ENCODE results near the gene ZNF432.
"Not testable (repeated sequence)": the region's sequence is repeated elsewhere in the genome, so short reads cannot be mapped to it uniquely, and the experiment has no call there.

The ZNF432 gene

DNA sequence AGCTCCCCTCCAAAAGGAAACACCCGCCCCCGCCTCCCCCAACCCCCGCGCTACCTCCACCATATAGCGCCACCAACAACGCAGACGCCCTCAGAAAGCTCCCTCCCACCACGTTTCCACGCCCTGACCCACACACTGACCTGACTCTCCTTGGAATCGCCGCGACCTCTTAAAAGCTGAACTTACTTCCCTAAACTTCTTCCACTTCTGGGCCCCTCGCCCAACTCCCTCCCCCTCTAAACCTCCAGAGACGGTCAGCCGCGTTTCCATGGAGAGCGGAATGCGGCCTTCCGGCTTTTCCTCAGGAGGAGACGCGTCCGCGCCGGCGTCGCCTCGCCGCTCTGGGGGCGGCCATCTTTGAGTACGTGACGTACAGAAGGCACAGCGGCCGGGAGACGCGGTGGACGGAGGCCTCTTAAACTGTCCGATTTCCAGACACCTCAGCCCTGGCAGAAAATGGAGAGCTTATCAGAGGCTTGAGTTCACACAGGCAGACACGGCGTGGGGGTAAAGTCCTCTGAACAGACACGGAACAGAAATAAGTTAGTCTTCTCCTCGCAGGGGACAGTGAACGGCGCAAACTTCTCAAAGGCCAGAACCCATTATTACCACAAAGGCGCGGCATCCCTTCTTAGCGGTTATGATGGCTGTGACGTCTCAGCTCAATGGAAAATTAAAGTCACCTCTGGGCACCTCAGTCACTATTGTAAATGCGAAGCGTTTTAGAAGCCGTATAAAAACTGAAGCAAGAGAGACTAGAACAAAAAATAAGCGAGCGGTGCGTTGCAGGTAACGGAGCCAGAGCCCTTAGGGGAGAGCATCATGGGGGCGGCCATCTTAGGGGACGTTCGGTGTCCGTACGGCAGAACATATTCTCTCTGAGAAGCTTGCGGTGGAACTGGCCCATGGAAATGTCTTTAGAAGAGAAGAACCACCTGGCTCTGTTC, at the start of gene ZNF432:
TSS of gene ZNF432 (minus strand) at position 284 of the 947 bp plus-strand sequence. CDS start 1,970 bp downstream, outside the sequence.
- peak; percentile 80 for DNase-seq

DNA sequence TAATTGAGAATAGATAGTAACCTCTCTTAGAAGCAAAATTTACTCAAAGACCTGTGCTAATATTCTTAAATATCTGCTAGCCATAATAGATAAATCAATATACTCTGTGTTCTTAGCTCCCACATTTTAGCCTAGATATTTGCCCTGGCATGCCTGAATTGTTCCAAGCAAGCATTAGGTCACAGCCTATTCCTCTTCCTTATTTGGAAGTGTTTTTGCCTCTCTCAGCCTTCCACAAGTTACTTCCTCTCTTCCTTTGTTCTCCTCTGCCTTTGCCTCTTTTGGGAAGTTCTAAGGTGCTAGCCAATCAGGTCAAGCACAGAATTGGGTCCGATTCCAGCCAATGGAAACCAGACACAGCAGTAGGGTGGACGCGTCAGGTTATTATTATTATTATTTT, 47.8 kb upstream of the ZNF432 start:
- not testable (repeated sequence) for DNase-seq

DNA sequence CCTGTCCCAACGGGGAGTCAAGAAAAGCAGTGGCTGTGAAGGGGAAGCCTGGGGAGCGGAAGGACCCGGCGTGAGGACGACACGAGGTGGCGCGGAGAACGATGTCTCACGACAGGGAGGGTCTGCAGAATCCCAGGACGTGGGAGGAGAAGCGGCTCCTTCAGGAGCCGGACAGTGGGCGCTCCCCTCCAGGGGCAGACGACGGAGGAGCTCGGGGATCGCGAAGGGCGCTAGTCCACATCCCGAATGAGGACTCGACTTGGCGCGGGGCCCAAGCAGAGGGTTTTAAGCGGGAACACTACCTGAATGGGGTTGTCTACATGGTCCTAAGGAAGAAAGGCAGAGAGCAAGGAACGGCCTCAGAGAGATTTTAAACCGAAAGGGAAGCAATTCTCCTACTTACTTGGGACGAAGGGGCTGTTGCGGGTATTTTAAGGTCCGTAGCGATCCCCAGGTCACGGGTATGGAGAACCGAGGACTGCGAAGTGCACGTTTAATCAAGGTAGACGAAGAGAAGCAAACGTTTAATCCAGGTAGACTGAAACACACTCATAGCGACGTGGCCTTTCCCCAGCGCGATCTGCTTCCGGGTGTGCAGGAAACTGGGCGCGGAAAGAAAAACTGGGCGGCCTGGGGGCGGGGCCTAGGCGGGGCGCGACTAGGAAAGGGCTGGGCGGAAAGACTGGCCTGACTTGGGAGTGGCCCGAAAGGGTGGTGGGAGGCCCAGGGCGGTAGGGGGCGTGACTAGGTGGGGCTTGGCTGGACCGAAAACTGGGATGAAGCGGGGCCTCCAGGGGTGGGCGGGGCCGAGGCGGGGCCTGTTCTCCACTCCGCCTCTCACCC, 46.8 kb upstream of the ZNF432 start, which contains the start of gene ZNF841:
TSS of gene ZNF841 (minus strand) at position 594 of the 843 bp plus-strand sequence. CDS start 10,964 bp downstream, outside the sequence.
- peak; percentile 87 for DNase-seq

DNA sequence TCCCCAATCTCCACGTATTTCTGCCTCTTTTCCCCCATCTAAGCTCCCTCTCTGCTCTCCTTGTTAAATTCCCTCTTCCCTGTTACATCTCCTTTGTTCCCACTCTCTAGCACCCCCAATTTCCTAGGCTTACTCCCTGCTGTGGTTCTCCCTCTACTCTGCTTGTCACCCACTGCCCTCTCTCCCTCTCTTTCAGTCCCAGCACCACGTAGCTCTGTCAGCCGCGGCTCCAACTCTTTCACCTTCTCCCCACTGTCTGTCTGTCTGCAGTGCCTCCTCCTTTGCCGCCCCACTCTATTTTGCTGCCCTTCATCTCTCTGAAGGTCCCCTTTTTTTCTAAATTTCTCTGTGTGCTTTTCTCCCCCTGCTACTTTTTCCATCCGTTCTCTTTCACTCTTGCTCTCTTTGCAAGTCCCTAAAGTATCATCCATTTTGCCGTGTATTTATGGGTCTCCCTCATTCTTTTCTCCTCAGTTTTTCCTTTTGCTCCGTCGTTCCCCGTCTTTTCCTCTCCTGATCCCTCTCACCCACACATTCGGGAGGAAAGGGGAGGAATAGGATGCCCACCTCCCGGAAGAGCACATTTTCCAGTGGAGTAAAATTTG, 46.0 kb upstream of the ZNF432 start:
- peak; percentile 1 for DNase-seq

DNA sequence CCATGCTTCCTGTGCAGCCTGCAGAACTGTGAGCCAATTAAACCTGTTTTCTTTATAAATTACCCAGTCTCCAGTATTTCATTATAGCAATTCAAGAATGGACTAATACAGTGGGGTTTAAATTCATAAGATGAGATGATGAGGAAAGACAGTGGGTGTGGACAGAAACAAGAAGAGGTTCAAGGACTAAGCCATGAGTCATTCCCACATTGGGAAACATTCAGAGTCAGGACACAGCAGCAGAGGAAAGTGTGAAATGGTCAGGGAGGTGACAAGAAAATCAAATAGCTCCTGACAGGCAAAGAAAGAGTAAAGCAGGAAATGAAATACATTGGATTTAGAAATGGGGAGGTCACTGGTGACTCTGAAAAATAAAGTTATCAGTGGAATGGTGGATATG, 37.8 kb upstream of the ZNF432 start:
- no peak for DNase-seq

DNA sequence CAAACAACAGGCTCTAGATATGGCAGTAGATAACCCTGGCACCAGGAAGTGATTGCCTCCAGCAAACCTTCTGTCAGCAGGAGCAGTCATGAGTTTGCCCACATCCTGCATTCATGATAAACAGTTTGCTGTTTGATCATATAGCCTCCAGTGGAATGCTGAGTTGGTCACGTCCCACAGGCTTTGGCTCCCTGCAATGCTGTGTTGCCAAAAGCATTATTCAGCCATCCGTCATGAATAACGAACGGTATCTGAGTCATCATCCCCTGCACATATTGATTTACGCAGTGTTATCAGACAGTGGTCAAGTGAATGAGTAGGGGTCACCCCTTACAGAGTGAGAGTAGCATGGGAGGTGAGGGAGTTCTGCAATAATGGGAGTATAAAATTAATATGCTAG, 21.9 kb upstream of the ZNF432 start:
- DNase-seq: no peak

DNA sequence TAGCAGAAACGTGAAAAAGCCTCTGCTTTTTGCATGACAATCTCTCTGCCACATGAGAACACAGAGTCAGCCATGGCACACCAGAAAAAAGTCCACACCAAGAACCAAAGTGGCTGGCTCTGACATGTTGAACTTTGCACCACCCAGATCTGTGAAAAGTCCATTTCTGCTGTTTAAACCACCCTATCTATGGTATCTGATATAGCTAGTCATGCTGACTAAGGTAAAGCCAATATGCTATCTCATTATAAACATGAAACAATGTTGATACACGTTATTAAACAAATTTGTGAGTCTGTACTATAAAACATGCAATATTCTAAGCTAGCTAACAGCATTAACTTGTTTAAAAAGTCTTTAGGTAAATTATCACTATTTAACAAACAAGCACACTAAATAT, 21.0 kb upstream of the ZNF432 start:
- no peak for DNase-seq

DNA sequence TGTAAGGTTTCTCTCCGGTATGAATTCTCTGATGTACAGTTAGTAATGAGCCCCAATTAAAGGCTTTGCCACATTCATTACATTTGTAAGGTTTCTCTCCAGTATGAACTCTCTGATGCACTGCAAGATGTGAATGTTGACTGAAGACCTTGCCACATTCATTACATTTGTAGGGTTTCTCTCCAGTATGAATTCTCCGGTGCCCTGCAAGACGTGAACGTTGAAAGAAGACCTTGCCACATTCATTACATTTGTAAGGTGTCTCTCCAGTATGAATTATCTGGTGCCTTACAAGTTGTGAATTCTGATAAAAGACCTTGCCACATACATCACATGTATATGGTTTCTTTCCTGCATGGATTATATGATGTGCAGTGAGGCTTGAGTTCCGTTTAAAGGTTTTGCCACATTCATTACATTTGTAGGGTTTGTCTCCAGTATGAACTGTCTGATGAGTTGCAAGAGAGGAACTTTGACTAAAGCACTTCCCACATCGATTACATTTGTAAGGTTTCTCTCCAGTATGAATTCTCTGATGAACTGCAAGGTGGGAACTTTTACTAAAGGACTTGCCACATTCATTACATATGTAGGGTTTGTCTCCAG, 17.7 kb upstream of the ZNF432 start:
- no peak for DNase-seq

DNA sequence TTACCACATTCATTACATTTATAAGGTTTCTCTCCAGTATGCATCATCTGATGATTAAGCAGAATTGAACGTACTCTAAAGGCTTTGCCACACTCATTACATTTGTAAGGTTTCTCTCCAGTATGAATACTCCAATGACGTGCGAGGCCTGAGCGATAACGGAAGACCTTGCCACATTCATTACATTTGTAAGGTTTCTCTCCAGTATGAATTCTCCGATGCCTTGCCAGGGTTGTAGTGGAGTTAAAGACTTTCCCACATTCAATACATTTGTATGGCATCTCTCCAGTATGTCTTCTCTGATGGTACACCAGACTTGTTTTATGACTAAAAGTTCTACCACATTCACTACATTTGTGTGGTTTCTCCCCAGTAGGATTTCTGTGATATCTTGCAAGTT, 16.8 kb upstream of the ZNF432 start:
- DNase-seq: no peak

DNA sequence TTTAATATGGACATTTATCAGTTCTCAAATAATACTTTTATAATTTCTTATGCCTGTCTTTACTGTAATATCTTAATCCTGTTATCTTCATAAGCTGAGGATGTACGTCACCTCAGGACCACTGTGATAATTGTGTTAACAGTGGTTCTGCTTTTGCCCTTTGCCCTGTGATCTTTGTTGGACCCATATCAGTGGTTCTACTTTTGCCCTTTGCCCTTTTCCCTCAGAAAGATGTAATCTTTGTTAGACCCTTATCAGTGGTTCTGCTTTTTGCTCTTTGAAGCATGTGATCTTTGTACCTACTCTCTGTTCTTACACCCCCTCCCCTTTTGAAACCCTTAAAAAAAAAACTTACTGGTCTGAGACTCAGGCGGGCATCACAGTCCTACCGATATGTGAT, 7.8 kb upstream of the ZNF432 start:
- DNase-seq: not testable (repeated sequence)

DNA sequence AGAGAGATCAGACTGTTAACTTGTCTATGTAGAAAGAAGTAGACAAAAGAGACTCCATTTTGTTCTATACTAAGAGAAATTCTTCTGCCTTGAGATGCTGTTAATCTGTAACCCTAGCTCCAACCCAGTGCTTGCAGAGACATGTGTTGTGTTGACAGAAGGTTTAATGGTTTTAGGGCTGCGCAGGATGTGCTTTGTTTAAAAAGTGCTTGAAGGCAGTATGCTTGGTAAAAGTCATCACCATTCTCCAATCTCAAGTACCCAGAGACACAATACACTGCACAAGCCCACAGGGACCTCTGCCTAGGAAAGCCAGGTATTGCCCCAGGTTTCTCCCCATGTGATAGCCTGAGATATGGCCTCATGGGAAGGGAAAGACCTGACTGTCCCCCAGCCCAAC, 3.1 kb upstream of the ZNF432 start:
- not testable (repeated sequence) for DNase-seq

DNA sequence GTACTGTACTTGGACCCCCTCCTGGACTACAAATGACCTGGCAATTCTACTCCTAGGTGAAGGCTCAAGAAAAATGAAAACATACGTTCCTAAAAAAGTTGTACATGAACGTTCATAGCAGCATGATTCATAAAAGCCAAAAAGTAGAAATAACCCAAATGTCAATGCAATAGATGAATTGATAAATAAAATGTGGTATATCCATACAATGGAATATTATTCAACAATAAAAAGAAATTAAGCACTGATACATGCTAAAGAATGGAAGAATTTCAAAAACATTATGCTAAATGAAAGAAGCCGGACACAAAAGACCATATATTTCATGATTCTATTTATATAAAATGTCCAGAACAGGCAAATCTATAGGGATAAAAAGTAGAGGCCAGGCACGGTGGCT, 9.5 kb downstream of the ZNF432 start:
- no peak for DNase-seq

DNA sequence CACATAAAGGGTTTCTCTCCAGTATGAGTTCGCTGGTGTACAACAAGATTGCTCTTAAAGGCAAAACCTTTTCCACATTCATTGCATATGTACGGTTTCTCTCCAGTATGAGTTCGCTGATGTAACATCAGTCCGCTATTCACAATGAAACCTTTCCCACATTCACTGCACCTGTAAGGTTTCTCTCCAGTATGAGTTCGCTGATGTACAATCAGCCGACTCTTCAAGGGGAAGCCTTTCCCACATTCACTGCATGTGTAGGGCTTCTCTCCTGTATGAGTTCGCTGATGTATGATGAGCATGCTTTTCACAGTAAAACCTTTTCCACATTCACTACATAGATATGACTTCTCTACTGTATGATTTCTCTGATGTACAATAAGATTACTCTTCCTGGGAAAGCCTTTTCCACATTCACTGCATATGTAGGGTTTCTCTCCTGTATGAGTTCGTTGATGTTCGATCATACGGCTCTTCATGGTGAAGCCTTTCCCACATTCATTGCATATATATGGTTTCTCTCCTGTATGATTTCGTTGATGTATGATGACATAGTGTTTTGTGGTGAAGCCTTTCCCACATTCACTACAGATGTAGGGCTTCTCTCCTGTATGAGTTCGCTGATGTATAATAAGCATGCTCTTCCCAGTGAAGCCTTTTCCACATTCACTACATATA, 14.4 kb downstream of the ZNF432 start:
- DNase-seq: no peak

DNA sequence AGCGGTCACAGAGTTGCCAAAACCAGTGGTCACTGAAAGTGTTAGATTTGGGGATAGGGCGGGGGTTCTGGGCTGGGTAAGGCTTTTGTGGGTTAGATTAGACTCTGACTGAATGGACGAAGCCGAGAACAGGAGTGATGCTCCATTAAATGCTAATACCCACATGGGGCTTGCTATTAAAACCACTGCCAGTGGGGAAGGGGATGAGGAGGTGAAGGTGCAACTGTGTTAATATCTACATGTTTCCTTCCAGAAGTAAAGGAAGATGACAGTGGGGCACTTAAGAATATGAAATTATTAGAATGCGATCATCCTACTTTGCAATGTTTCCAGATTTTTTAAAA, 19.9 kb downstream of the ZNF432 start:
- DNase-seq: no peak

DNA sequence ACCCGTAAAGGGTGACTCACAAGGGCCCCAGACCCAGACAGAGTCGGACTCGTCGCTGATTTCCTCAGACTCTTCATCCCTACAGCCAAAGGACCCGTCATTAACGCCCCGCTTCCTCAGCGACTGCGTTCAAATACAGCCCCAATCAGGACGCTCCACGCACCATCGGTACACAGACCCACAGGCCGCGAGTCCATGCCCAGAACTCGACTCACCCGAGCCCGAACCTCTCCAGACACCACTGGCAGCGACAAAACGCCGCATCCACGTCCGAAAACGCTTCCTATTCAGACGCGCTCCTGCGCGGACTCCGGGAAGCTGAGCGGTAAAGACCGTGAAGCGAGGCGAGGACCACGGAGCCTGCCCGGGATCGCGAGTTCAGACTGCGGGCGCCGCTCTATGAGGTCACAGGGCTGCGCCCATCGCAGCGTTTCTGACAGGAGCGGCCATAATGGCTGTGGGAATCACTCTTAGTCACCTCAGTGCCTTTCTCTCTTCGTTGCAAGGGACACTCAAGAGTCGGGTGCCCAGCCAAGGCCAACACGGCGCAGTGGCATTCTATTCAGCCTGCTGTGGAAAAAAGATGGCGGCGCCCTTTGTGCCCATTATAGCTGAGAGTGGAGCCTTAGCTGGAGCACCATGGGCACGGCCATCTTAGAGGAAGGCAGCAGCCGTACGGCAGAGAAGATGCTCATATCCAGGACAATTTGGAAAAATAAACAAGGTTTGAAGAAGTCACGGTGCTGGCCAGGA, 20.4 kb downstream of the ZNF432 start, which contains the start of gene ZNF614:
TSS of gene ZNF614 (minus strand) at position 353 of the 753 bp plus-strand sequence. CDS start 2,634 bp downstream, outside the sequence.
- DNase-seq: peak; percentile 84

DNA sequence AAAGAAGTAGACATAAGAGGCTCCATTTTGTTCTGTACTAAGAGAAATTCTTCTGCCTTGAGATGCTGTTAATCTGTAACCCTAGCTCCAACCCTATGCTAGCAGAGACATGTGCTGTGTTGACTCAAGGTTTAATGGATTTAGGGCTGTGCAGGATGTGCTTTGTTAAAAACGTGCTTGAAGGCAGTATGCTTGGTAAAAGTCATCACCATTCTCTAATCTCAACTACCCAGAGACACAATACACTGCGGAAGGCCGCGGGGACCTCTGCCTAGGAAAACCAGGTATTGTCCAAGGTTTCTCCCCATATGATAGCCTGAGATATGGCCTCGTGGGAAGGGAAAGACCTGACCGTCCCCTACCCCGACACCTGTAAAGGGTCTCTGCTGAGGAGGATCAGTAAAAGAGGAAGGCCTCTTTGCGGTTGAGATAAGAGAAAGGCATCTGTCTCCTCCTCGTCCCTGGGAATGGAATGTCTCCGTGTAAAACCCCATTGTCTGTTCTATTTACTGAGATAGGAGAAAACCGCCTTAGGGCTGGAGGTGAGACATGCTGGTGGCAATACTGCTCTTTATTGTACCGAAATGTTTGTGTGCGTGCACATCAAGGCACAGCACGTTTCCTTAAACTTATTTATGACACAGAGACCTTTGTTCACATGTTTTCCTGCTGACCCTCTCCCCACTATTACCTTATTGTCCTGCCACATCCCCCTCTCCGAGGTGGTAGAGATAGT, 22.2 kb downstream of the ZNF432 start:
- not testable (repeated sequence) for DNase-seq

DNA sequence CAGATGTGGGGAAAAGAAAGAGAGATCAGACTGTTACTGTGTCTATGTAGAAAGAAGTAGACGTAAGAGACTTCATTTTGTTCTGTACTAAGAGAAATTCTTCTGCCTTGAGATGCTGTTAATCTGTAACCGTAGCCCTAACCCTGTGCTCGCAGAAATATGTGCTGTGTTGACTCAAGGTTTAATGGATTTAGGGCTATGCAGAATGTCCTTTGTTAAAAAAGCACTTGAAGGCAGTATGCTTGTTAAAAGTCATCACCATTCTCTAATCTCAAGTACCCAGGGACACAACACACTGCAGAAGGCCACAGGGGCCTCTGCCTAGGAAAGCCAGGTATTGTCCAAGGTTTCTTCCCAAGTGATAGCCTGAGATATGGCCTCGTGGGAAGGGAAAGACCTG, 24.2 kb downstream of the ZNF432 start:
- DNase-seq: not testable (repeated sequence)

DNA sequence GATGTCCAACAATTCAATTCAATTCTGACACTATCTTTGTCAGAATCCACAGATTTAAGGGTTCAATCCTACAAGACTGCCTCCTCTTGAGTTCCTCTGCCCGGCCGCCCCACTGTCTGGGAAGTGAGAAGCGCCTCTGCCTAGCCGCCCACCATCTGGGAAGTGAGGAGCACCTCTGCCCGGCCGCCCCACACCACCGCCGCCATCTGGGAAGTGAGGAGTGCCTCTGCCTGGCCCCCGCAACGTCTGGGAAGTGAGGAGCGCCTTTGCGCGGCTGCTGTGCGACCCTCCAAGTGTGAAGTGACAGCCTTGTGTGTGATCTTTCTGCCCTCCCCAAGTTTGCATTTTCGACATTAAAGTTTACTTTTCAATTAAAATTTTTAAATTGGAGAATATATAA, 26.4 kb downstream of the ZNF432 start:
- DNase-seq: no peak

DNA sequence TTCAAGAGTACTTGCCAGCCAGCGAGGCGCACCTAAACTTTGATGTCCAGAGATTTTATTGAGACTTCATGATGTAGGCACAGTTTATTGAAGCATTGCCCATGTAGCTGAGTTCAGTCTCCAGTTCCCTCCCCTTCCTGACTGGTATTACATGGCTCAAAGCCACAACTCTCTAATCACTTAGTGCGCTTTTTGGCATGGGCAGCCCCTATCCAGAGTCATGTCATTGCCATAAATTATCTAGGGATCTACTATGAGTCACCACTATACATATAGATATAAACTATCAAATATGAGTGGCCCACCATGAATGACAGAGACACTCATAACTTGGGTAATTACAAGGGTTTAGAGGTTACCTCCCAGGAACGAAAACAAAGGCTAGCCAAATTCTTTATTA, 28.1 kb downstream of the ZNF432 start:
- no peak for DNase-seq

DNA sequence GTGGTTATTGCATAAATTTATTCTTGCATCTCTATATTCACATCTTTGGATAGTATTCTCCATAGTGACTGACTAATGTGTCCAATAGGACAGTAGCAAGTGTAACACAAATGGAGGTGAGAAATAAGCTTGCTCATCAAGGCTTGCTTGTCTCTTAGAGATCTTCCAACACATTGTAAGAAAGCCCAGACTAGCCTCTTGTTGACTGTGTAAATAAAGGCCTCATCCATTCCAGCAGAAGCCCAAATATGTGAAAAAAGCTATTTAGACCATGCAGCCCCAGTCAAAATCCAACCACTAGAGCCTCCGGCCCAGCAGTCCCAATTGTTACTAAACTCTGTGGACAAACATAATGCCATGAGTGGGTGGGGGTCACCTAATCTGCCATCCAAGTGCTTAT, 38.0 kb downstream of the ZNF432 start:
- no peak for DNase-seq
